Heart left ventricle (tissue), 16 donors: ENCODE data around the gene MAMDC2. TPM values are rescaled to one million over a fixed set of nuclear protein-coding genes. Genes with fewer than 3 reads are reported as not detected.
A peak's percentile ranks its signal among the peaks of the same experiment; 100 is the strongest.

ENCODE experiments used
- ATAC-seq, 4 donors: fragments of 200-7000 bp; cut with Tn5 transposase; one replicate each; pipeline ENCODE4 v1.9.1; 2020 to 2022; ENCODE audit warnings: moderate library complexity in 4 of 4, mild to moderate bottlenecking in 3 of 4, moderate number of reproducible peaks in 1 of 4
- DNase-seq, 5 donors: peaks; one replicate each; pipeline ENCODE4 v3.0.0-alpha.2; 2020
- H3K27ac ChIP-seq, 12 donors: fragments of 200-600 bp; sonication (generic) in 4 of 12; one replicate each; pipeline versions ENCODE4 v1.5.0 to v1.8.0; 2016 to 2022; ENCODE audit warnings: mild to moderate bottlenecking in 2 of 12
- H3K27me3 ChIP-seq, 9 donors: fragments of 200-600 bp; sonication (generic) in 2 of 9; one replicate each; pipeline versions ENCODE4 v1.5.1 to v1.8.0; 2016 to 2022; ENCODE audit warnings: mild to moderate bottlenecking in 3 of 9
- H3K36me3 ChIP-seq, 9 donors: fragments of 200-600 bp; sonication (generic) in 2 of 9; one replicate each; pipeline versions ENCODE4 v1.5.0 to v1.8.0; 2018 to 2022; ENCODE audit warnings: mild to moderate bottlenecking in 2 of 9
- H3K4me1 ChIP-seq, 12 donors: fragments of 200-600 bp; sonication (generic) in 4 of 12; one replicate each; pipeline versions ENCODE4 v1.5.0 to v1.8.0; 2016 to 2022; ENCODE audit warnings: mild to moderate bottlenecking in 3 of 12
- H3K4me3 ChIP-seq, 12 donors: fragments of 200-600 bp; sonication (generic) in 4 of 12; one replicate each; pipeline versions ENCODE4 v1.5.0 to v1.8.0; 2017 to 2022; ENCODE audit warnings: mild to moderate bottlenecking in 9 of 12, moderate library complexity in 4 of 12
- H3K9me3 ChIP-seq, 12 donors: fragments of 200-600 bp; sonication (generic) in 4 of 12; one replicate each; pipeline versions ENCODE4 v1.5.0 to v1.8.0; 2016 to 2022; ENCODE audit warnings: mild to moderate bottlenecking in 1 of 12
- CTCF ChIP-seq, 12 donors: fragments of 200-600 bp; sonication (generic) in 4 of 12; IDR thresholded peaks; one replicate each; pipeline versions ENCODE4 v1.5.0 to v1.8.0; 2018 to 2022; ENCODE audit warnings: antibody characterized with exemption in 12 of 12, mild to moderate bottlenecking in 5 of 12
- POLR2A ChIP-seq, 2 donors: fragments of 450-650 bp; IDR thresholded peaks; one replicate each; pipeline ENCODE4 v1.6.1; 2017; ENCODE audit warnings: antibody characterized with exemption in 2 of 2, mild to moderate bottlenecking in 2 of 2, moderate library complexity in 2 of 2
- WGBS, 4 donors: extraction: QIAGEN DNeasy Blood & Tissue Kit in 2 of 4; methylation state at CpG; one replicate each; pipeline versions ENCODE4 v1.1.5 to v1.1.7; 2013 to 2018; 5-methylcytosine and 5-hydroxymethylcytosine counted together
- intact Hi-C, 10 donors: fragments of 100-400 bp; cut with DNase I; formaldehyde crosslinking; loops; one replicate each; pipeline versions ENCODE4 v1.11.1 to v1.14.2; 2022
- polyA plus RNA-seq, 2 donors: library from polyadenylated mRNA; stranded (reverse); fragments of 200-250 nt; gene quantifications; one replicate each; pipeline ENCODE4 v1.2.3, GENCODE V29; 2013
- total RNA-seq, 9 donors: library from RNA; depleted of rRNA in 2 of 9; stranded (reverse); fragments of >200 nt in 2 of 9; fragmentation: NEBNext Ultra II Directional in 3 of 9; extraction: Animal tissue kit (Norgen Biotek cat#: 25700) in 3 of 9; gene quantifications; one replicate each; pipeline versions ENCODE4 v1.1.0 to v1.2.4, GENCODE V29; 2016 to 2023
- donor health status: ischemic (EF 13 %, LVEDD 7.1; RV severe dilation, severe dysfunction).
- donor health status: healthy with polysubstance abuse.
- donor health status: DM: no; HTN: yes; CAD: no.
- donor health status: DM: no; HTN: no; CAD: no.
- donor health status: ischemic (EF 25% LVEDD 6.9; RV normal size, moderate dysfunction).
- donor health status: ischemic (EF 25% LVEDD 5.7; RV mildly dilated, moderate dysfunction).
- donor health status: healthy.
- donor health status: DM: yes; HTN: yes; CAD: no.
- donor health status: ischemic (EF 35%, LVEDD 5.7; RV mildly dilated, moderate dysfunction).
- donor health status: nonischemic (EF 11% LVEDD 7.7; RV severe dilation, severe dysfunction).
- donor health status: DM: yes; HTN: yes; CAD: no.
- donor health status: PGD.
- donor health status: ischemic (EF 29% LVEDD 5.4; RV normal size, mild dysfunction).
- donor health status: nonischemic (EF 23%, LVEDD 6.1; RV moderate dilation, normal function).

Gene MAMDC2
- total and polyA plus RNA-seq, 11 donors: 2.5 to 23.9 (median 5.1) TPM

- TF ChIP-seq POLR2A (IDR thresholded peaks at IDR 0.05) (no peak), CTCF (IDR thresholded peaks at IDR 0.05) (no peak)
- peaks cover 0 to 42% (median 11%) of the 10 kb centered on the region in 12 donors for H3K4me1 ChIP-seq
- peak overlapping the region in 2 of 12 donors; percentile 15 to 92 for H3K27ac ChIP-seq
- H3K36me3 ChIP-seq: no peaks in the 10 kb centered on the region
- intact Hi-C loops: no loop called here
- DNase-seq (no peak), ATAC-seq (peak in 3 of 4 donors; percentile 12 to 76 (median 74))
- 46 to 59% (median 53%) methylated on average over 2 of the region's 2 CpGs for WGBS, 4 donors
- H3K4me3 ChIP-seq: no peak overlapping the region
- no peaks in the 10 kb centered on the region for H3K9me3 ChIP-seq
- no peaks in the 10 kb centered on the region for H3K27me3 ChIP-seq
Measured at GRCh38 chr9:70065572-70065971, 21.9 kb downstream of the MAMDC2 start.

- H3K36me3 ChIP-seq: no peaks in the 10 kb centered on the region
- H3K27ac ChIP-seq: peak overlapping the region in 2 of 12 donors; percentile 15 to 92
- H3K9me3 ChIP-seq: no peaks in the 10 kb centered on the region
- H3K4me3 ChIP-seq: no peak overlapping the region
- intact Hi-C loops: no loop called here
- DNase-seq: no peak
- ATAC-seq: no peak
- 79 to 86% (median 86%) methylated on average over 4 of the region's 4 CpGs for WGBS, 4 donors
- H3K27me3 ChIP-seq: no peaks in the 10 kb centered on the region
- TF ChIP-seq POLR2A (IDR thresholded peaks at IDR 0.05) (no peak), CTCF (IDR thresholded peaks at IDR 0.05) (no peak)
- H3K4me1 ChIP-seq: peaks cover 0 to 48% (median 13%) of the 10 kb centered on the region in 12 donors
Measured at GRCh38 chr9:70066418-70066817, 22.8 kb downstream of the MAMDC2 start.

GRCh38 chr9:70066874-70067273, 23.2 kb downstream of the MAMDC2 start:
- WGBS, 4 donors: 77 to 86% (median 84%) methylated on average over 2 of the region's 2 CpGs
- Histone ChIP-seq H3K9me3 (no peaks in the 10 kb centered on the region), H3K27ac (peak overlapping the region in 1 of 12 donors; percentile 92), H3K36me3 (no peaks in the 10 kb centered on the region), H3K4me1 (peaks cover 0 to 48% (median 13%) of the 10 kb centered on the region in 12 donors), H3K4me3 (no peak overlapping the region), H3K27me3 (no peaks in the 10 kb centered on the region)
- ATAC-seq: no peak
- TF ChIP-seq CTCF (IDR thresholded peaks at IDR 0.05): no peak
- no peak for TF ChIP-seq POLR2A (IDR thresholded peaks at IDR 0.05)
- intact Hi-C loops: no loop called here
- no peak for DNase-seq

GRCh38 chr9:70069704-70070103, 26.1 kb downstream of the MAMDC2 start:
- H3K27ac ChIP-seq: peak overlapping the region in 6 of 12 donors; percentile 2 to 92 (median 30)

More at GRCh38 chr9:70069704-70070103, 26.1 kb downstream of the MAMDC2 start:
- no peaks in the 10 kb centered on the region for H3K9me3 ChIP-seq
- H3K4me1 ChIP-seq: peaks cover 0 to 46% (median 13%) of the 10 kb centered on the region in 12 donors
- no peaks in the 10 kb centered on the region for H3K36me3 ChIP-seq
- DNase-seq: no peak
- peak; percentile 33 to 48 (median 41) for ATAC-seq
- H3K4me3 ChIP-seq: no peak overlapping the region
- 69 to 81% (median 76%) methylated on average over 3 of the region's 3 CpGs for WGBS, 4 donors
- no peaks in the 10 kb centered on the region for H3K27me3 ChIP-seq
- intact Hi-C loops: no loop called here
- TF ChIP-seq POLR2A (IDR thresholded peaks at IDR 0.05): no peak
- no peak for TF ChIP-seq CTCF (IDR thresholded peaks at IDR 0.05)
